K562 (cell line): Measurements from ENCODE around the gene SERPINE2. TPM values are rescaled to one million over a fixed set of nuclear protein-coding genes. Genes with fewer than 3 reads are reported as not detected.

Source experiments
- ATAC-seq: fragments of 200-7000 bp; cut with Tn5 transposase; 3 replicates; pipeline ENCODE4 v1.9.1; 2020; ENCODE audit warnings: moderate library complexity
- BruUV-seq: library from RNA; stranded (reverse); fragments of 400-500 nt; replicated peaks from 2 replicates; lab custom pipeline; 2021; lab: Mats Ljungman, UMichigan
- CTCF ChIA-PET: fragments of 300-600 bp; formaldehyde crosslinking; extraction: SDS; loops from one replicate; lab custom pipeline; 2021; ENCODE audit warnings: low intra/inter-chr PET ratio; lab: Yijun Ruan, JAX
- POLR2A ChIA-PET: fragments of 300-600, 350-650 bp; sonication (Branson Sonifier 250); formaldehyde crosslinking; extraction: SDS; loops from one replicate; lab custom pipeline; 2021; ENCODE audit warnings: antibody characterized with exemption, inconsistent platforms; lab: Yijun Ruan, JAX
- DNase-seq, 4 experiments: peaks; one replicate each; pipeline versions ENCODE4 v3.0.0 to v3.0.0-alpha.2; 2011 to 2018; ENCODE audit warnings: low spot score in 3 of 4, mixed read lengths in 3 of 4; ENCODE audit errors: extremely low read depth in 1 of 4
- FAIRE-seq: peaks from 2 replicates; lab custom pipeline; 2011; peaks lifted over from hg19 to GRCh38; lab: Jason Lieb, UNC
- H2AFZ ChIP-seq: 2 replicates; pipeline ENCODE4 v1.6.0; 2011; ENCODE audit warnings: low read depth, low read length, control low read depth, inconsistent platforms
- H3K27ac ChIP-seq: fragments of 200-600 bp; 3 replicates; pipeline ENCODE4 v1.8.0; 2011; ENCODE audit warnings: low read depth, mild to moderate bottlenecking, control low read depth, inconsistent platforms, low read length, moderate library complexity, mixed read lengths; ENCODE audit errors: extremely low read depth
- H3K27me3 ChIP-seq, 2 experiments: fragments of 300-600 bp in 1 of 2; 2 replicates in 1 of 2; 3 replicates in 1 of 2; pipeline versions ENCODE4 v1.6.0 to v1.8.0; 2011; ENCODE audit warnings: inconsistent platforms in 2 of 2, low read length in 2 of 2, mild to moderate bottlenecking in 1 of 2, mixed read lengths in 1 of 2, moderate library complexity in 1 of 2; ENCODE audit not compliant: control insufficient read depth in 2 of 2, insufficient read depth in 2 of 2
- H3K36me3 ChIP-seq: fragments of 300-600 bp; 3 replicates; pipeline ENCODE4 v1.8.0; 2011; ENCODE audit warnings: mild to moderate bottlenecking, low read length, inconsistent platforms; ENCODE audit not compliant: control insufficient read depth, insufficient read depth
- H3K4me1 ChIP-seq, 2 experiments: fragments of 200-600 bp in 1 of 2; replicated peaks in 1 of 2; 2 replicates in 1 of 2; 3 replicates in 1 of 2; pipeline versions ENCODE4 v1.5.1 to v1.8.0; 2011; ENCODE audit warnings: inconsistent platforms in 2 of 2, low read length in 2 of 2, mild to moderate bottlenecking in 1 of 2, mixed read lengths in 1 of 2, moderate library complexity in 1 of 2; ENCODE audit not compliant: control insufficient read depth in 2 of 2, insufficient read depth in 2 of 2
- H3K4me2 ChIP-seq: 2 replicates; pipeline ENCODE4 v1.6.1; 2011; ENCODE audit warnings: low read length, control low read depth, inconsistent platforms, mixed read lengths; ENCODE audit not compliant: insufficient read depth
- H3K4me3 ChIP-seq: fragments of 200-600 bp; sonication (generic), shearing (Covaris generic); 2 replicates; pipeline ENCODE4 v1.5.1; 2016; ENCODE audit warnings: control low read depth, inconsistent platforms
- H3K79me2 ChIP-seq: fragments of 200-600 bp; 3 replicates; pipeline ENCODE4 v1.8.0; 2011; ENCODE audit warnings: low read length, inconsistent platforms; ENCODE audit not compliant: control insufficient read depth, insufficient read depth
- H3K9ac ChIP-seq, 2 experiments: 2 replicates each; pipeline versions ENCODE4 v1.6.0 to v1.6.1; 2011; ENCODE audit warnings: low read depth in 2 of 2, low read length in 2 of 2, control low read depth in 1 of 2, inconsistent platforms in 1 of 2, mild to moderate bottlenecking in 1 of 2, mixed read lengths in 1 of 2; ENCODE audit not compliant: insufficient read depth in 1 of 2
- H3K9me1 ChIP-seq: one replicate; pipeline ENCODE4 v1.6.0; 2011; ENCODE audit warnings: inconsistent platforms, mild to moderate bottlenecking, low read length, moderate library complexity; ENCODE audit not compliant: control insufficient read depth, insufficient read depth
- H3K9me3 ChIP-seq: replicated peaks from 2 replicates; pipeline ENCODE4 v1.5.1; 2011; ENCODE audit warnings: low read depth, low read length, inconsistent platforms; ENCODE audit not compliant: control insufficient read depth, insufficient read depth
- H4K20me1 ChIP-seq: replicated peaks from 2 replicates; pipeline ENCODE4 v1.6.1; 2011; ENCODE audit warnings: low read length, inconsistent platforms, mixed read lengths; ENCODE audit not compliant: control insufficient read depth, insufficient read depth
- CAMTA2 ChIP-seq: fragments of 250-450 bp; sonication (Bioruptor Pico); conservative IDR thresholded peaks from 2 replicates; pipeline ENCODE4 v1.5.1; 2022
- CBX1 ChIP-seq: sonication (generic); IDR thresholded peaks from 2 replicates; pipeline ENCODE4 v1.6.1; 2016; ENCODE audit warnings: antibody characterized with exemption, low read depth, mild to moderate bottlenecking
- CHD2 ChIP-seq: IDR thresholded peaks from 2 replicates; pipeline ENCODE4 v1.6.1; 2011; ENCODE audit warnings: low read depth, low read length
- ESRRA ChIP-seq: fragments of 450-650 bp; IDR thresholded peaks from 2 replicates; pipeline ENCODE4 v1.6.1; 2014; ENCODE audit warnings: low read depth, mild to moderate bottlenecking, moderate library complexity, borderline replicate concordance
- POLR2A ChIP-seq: fragments of 450-650 bp; conservative IDR thresholded peaks from 2 replicates; pipeline ENCODE4 v1.6.1; 2016
- POLR2B ChIP-seq: fragments of 450-650 bp; IDR thresholded peaks from 2 replicates; pipeline ENCODE4 v1.6.1; 2018; ENCODE audit warnings: low read depth; ENCODE audit not compliant: partially characterized antibody
- ZBTB8A ChIP-seq: fragments of 450-650 bp; IDR thresholded peaks from 2 replicates; pipeline ENCODE4 v1.6.1; 2018; ENCODE audit warnings: mild to moderate bottlenecking, moderate library complexity; ENCODE audit not compliant: partially characterized antibody
- ZKSCAN3 ChIP-seq: fragments of 250-450 bp; sonication (Bioruptor Pico); IDR thresholded peaks from 2 replicates; pipeline ENCODE4 v1.4.0; 2020
- ZNF134 ChIP-seq: fragments of 250-450 bp; sonication (Bioruptor Pico); conservative IDR thresholded peaks from 2 replicates; pipeline ENCODE4 v1.4.0; 2020
- ZNF408 ChIP-seq: fragments of 250-450 bp; sonication (Bioruptor Pico); IDR thresholded peaks from 2 replicates; pipeline ENCODE4 v1.4.0; 2020; ENCODE audit warnings: low read depth, mild to moderate bottlenecking, moderate library complexity
- WGBS: fragments of 100-300 bp; shearing (Covaris generic); methylation state at CpG from one replicate; pipeline ENCODE4 v1.1.6; 2016; ENCODE audit warnings: low coverage, mixed read lengths; ENCODE audit not compliant: insufficient coverage; ENCODE audit errors: missing lambda C conversion rate; 5-methylcytosine and 5-hydroxymethylcytosine counted together
- in situ Hi-C: fragments of 300-500 bp; cut with MboI; formaldehyde crosslinking; loops from 4 replicates; pipeline ENCODE4 v1.15.0; 2018; ENCODE audit warnings: inconsistent platforms, mixed read lengths
- intact Hi-C: fragments of 100-400 bp; cut with micrococcal nuclease; formaldehyde crosslinking; loops from 2 replicates; pipeline ENCODE4 v1.14.2; 2022
- polyA plus RNA-seq, 8 experiments: library from polyadenylated mRNA; depleted of rRNA in 4 of 8; stranded (reverse) in 5 of 8; unstranded in 3 of 8; fragments of >200 nt; fragmentation: Nextera tagmentation in 2 of 8; fragmentation: Illumina TruSeq in 1 of 8; extraction: Ambion mirVana in 2 of 8; extraction: Trizol in 1 of 8; gene quantifications; 2 replicates each; pipeline versions ENCODE4 v1.2.1 to v1.2.3, GENCODE V29; 2011 to 2014; ENCODE audit warnings: inconsistent platforms in 1 of 8, missing spikeins in 1 of 8
- total RNA-seq, 7 experiments: library from RNA; depleted of rRNA in 6 of 7; stranded (reverse); fragments of >200 nt in 6 of 7; fragmentation: Illumina TruSeq in 2 of 7; extraction: Trizol in 2 of 7; gene quantifications; 2 replicates each; pipeline versions ENCODE4 v1.2.1 to v1.2.3, GENCODE V29; 2011 to 2021; ENCODE audit warnings: low replicate concordance in 1 of 7
- TF ChIP-seq, protein P1 (sequence below): sonication (generic); formaldehyde crosslinking; IDR thresholded peaks from 2 replicates; pipeline ENCODE4 v1.8.0; 2023; ENCODE audit warnings: mild to moderate bottlenecking, missing genetic modification reagents
- TF ChIP-seq, protein P2 (sequence below): sonication (generic); formaldehyde crosslinking; IDR thresholded peaks from 2 replicates; pipeline ENCODE4 v1.8.0; 2023; ENCODE audit warnings: missing genetic modification reagents, mild to moderate bottlenecking, borderline replicate concordance
- TF ChIP-seq, protein P3 (sequence below): fragments of 450-650 bp; IDR thresholded peaks from 2 replicates; pipeline ENCODE4 v1.6.1; 2018; ENCODE audit not compliant: partially characterized antibody

SERPINE2 gene
- total and polyA plus RNA-seq, 9 of the 15 experiments (the other 6 are each of a cell fraction or from before 2014, with no cell fraction given) = 0.03 to 0.16 (median 0.13) TPM; not detected in 6

DNA sequence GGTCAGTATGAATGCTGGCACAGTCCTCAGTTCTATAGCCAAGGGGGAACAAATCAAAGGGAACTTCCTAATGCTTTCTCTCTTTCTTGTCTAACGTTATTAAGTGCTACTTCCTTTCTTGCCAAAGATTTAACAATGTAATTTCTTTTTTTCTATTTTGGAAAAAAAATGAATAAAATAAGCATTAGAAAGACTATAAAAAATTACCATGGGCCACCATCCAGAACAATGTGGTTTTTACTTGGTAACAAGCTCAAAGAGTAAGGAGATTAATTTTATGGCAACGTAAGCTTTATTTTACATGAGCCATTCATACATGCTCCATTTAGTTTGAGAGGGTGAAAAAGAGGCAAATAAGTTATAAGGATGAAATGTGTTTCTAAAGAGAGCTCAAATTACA is 40.1 kb downstream of the SERPINE2 start:
- TF ChIP-seq POLR2A = no peak
- TF ChIP-seq ZNF408 (CRISPR knock-in tag) = no peak
- TF ChIP-seq ZKSCAN3 (CRISPR knock-in tag) = no peak
- TF ChIP-seq, protein P1, sequence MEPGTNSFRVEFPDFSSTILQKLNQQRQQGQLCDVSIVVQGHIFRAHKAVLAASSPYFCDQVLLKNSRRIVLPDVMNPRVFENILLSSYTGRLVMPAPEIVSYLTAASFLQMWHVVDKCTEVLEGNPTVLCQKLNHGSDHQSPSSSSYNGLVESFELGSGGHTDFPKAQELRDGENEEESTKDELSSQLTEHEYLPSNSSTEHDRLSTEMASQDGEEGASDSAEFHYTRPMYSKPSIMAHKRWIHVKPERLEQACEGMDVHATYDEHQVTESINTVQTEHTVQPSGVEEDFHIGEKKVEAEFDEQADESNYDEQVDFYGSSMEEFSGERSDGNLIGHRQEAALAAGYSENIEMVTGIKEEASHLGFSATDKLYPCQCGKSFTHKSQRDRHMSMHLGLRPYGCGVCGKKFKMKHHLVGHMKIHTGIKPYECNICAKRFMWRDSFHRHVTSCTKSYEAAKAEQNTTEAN (CRISPR knock-in tag) = no peak
- no peak for TF ChIP-seq POLR2B
- no peak for TF ChIP-seq ESRRA
- TF ChIP-seq ZNF134 (CRISPR knock-in tag) = no peak
- TF ChIP-seq, protein P2, sequence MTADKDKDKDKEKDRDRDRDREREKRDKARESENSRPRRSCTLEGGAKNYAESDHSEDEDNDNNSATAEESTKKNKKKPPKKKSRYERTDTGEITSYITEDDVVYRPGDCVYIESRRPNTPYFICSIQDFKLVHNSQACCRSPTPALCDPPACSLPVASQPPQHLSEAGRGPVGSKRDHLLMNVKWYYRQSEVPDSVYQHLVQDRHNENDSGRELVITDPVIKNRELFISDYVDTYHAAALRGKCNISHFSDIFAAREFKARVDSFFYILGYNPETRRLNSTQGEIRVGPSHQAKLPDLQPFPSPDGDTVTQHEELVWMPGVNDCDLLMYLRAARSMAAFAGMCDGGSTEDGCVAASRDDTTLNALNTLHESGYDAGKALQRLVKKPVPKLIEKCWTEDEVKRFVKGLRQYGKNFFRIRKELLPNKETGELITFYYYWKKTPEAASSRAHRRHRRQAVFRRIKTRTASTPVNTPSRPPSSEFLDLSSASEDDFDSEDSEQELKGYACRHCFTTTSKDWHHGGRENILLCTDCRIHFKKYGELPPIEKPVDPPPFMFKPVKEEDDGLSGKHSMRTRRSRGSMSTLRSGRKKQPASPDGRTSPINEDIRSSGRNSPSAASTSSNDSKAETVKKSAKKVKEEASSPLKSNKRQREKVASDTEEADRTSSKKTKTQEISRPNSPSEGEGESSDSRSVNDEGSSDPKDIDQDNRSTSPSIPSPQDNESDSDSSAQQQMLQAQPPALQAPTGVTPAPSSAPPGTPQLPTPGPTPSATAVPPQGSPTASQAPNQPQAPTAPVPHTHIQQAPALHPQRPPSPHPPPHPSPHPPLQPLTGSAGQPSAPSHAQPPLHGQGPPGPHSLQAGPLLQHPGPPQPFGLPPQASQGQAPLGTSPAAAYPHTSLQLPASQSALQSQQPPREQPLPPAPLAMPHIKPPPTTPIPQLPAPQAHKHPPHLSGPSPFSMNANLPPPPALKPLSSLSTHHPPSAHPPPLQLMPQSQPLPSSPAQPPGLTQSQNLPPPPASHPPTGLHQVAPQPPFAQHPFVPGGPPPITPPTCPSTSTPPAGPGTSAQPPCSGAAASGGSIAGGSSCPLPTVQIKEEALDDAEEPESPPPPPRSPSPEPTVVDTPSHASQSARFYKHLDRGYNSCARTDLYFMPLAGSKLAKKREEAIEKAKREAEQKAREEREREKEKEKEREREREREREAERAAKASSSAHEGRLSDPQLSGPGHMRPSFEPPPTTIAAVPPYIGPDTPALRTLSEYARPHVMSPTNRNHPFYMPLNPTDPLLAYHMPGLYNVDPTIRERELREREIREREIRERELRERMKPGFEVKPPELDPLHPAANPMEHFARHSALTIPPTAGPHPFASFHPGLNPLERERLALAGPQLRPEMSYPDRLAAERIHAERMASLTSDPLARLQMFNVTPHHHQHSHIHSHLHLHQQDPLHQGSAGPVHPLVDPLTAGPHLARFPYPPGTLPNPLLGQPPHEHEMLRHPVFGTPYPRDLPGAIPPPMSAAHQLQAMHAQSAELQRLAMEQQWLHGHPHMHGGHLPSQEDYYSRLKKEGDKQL (CRISPR knock-in tag) = no peak
- TF ChIP-seq CHD2 = no peak
- TF ChIP-seq, protein P3, sequence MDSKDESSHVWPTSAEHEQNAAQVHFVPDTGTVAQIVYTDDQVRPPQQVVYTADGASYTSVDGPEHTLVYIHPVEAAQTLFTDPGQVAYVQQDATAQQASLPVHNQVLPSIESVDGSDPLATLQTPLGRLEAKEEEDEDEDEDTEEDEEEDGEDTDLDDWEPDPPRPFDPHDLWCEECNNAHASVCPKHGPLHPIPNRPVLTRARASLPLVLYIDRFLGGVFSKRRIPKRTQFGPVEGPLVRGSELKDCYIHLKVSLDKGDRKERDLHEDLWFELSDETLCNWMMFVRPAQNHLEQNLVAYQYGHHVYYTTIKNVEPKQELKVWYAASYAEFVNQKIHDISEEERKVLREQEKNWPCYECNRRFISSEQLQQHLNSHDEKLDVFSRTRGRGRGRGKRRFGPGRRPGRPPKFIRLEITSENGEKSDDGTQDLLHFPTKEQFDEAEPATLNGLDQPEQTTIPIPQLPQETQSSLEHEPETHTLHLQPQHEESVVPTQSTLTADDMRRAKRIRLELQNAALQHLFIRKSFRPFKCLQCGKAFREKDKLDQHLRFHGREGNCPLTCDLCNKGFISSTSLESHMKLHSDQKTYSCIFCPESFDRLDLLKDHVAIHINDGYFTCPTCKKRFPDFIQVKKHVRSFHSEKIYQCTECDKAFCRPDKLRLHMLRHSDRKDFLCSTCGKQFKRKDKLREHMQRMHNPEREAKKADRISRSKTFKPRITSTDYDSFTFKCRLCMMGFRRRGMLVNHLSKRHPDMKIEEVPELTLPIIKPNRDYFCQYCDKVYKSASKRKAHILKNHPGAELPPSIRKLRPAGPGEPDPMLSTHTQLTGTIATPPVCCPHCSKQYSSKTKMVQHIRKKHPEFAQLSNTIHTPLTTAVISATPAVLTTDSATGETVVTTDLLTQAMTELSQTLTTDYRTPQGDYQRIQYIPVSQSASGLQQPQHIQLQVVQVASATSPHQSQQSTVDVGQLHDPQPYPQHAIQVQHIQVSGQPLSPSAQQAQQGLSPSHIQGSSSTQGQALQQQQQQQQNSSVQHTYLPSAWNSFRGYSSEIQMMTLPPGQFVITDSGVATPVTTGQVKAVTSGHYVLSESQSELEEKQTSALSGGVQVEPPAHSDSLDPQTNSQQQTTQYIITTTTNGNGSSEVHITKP = no peak
- no peak for TF ChIP-seq ZBTB8A
- TF ChIP-seq CAMTA2 = no peak
- no peak for TF ChIP-seq CBX1

More for the DNA sequence above, 40.1 kb downstream of the SERPINE2 start:
- Histone ChIP-seq H4K20me1 (no peaks in the 10 kb centered on the region), H2AFZ (no peak overlapping the region), H3K27ac (no peak overlapping the region), H3K27me3 (peaks cover 4 to 36% of the 10 kb centered on the region in 2 experiments), H3K4me2 (no peak overlapping the region), H3K9ac (no peak overlapping the region), H3K4me3 (no peak overlapping the region), H3K36me3 (no peaks in the 10 kb centered on the region), H3K9me1 (no peaks in the 10 kb centered on the region), H3K79me2 (no peaks in the 10 kb centered on the region), H3K4me1 (peaks cover 0 to 12% of the 10 kb centered on the region in 2 experiments; a peak in 2 of 5 replicates), H3K9me3 (no peaks in the 10 kb centered on the region)
- POLR2A ChIA-PET = no interaction called here
- no peak for FAIRE-seq
- ATAC-seq = no peak
- BruUV-seq = no TSS peak
- no peak for DNase-seq
- intact Hi-C loops (loop anchor here (10.0 kb wide), 1 partner anchor 146 kb away; no protein-coding TSS in a partner anchor), in situ Hi-C loops (loop anchor here (10.0 kb wide), 1 partner anchor 286 kb away; no protein-coding TSS in a partner anchor)
- CTCF ChIA-PET = no interaction called here
- WGBS = 19% methylated on average over 2 of the region's 2 CpGs
